HG03095 (cell line): ENCODE results near the gene C7.

Experiments
- ATAC-seq: cut with Tn5 transposase; IDR thresholded peaks from one replicate; pipeline ENCODE4 v1.9.1; 2021; ENCODE audit warnings: moderate library complexity; ENCODE audit not compliant: unreplicated experiment

The C7 gene

GRCh38 chr5:40915341-40915926 lies 6.1 kb downstream of the C7 start:
- no peak for ATAC-seq

GRCh38 chr5:40916226-40916625 lies 6.9 kb downstream of the C7 start:
- ATAC-seq, result no peak

- ATAC-seq, result no peak
Observed at GRCh38 chr5:40928886-40929448, 19.7 kb downstream of the C7 start.

GRCh38 chr5:40932766-40933165 lies 23.5 kb downstream of the C7 start:
- ATAC-seq, result no peak

- no peak for ATAC-seq
Observed at GRCh38 chr5:40937075-40937474, 27.8 kb downstream of the C7 start.

GRCh38 chr5:40939753-40940152 lies 30.5 kb downstream of the C7 start:
- ATAC-seq, result no peak

- ATAC-seq, result no peak
Observed at GRCh38 chr5:40945111-40945510, 35.8 kb downstream of the C7 start.

GRCh38 chr5:40955313-40955712 lies 46.0 kb downstream of the C7 start:
- ATAC-seq, result no peak

- no peak for ATAC-seq
Observed at GRCh38 chr5:40957048-40957447, 47.8 kb downstream of the C7 start.

GRCh38 chr5:40958811-40959210 lies 49.5 kb downstream of the C7 start:
- ATAC-seq, result no peak

GRCh38 chr5:40960037-40960436 lies 50.7 kb downstream of the C7 start:
- ATAC-seq, result no peak

GRCh38 chr5:40962207-40962955 lies 53.1 kb downstream of the C7 start:
- no peak for ATAC-seq

GRCh38 chr5:40972434-40972833 lies 63.1 kb downstream of the C7 start:
- ATAC-seq, result no peak

- no peak for ATAC-seq
Observed at GRCh38 chr5:40973364-40974004, 64.2 kb downstream of the C7 start.

GRCh38 chr5:40976041-40976440 lies 66.7 kb downstream of the C7 start:
- no peak for ATAC-seq

GRCh38 chr5:40976836-40977235 lies 67.5 kb downstream of the C7 start:
- no peak for ATAC-seq

GRCh38 chr5:40981420-40981819 lies 72.1 kb downstream of the C7 start:
- ATAC-seq, result no peak

GRCh38 chr5:40983781-40984180 lies 74.5 kb downstream of the C7 start:
- no peak for ATAC-seq

GRCh38 chr5:40984884-40985283 lies 75.6 kb downstream of the C7 start:
- no peak for ATAC-seq

- ATAC-seq, result no peak
Observed at GRCh38 chr5:40985501-40985900, 76.2 kb downstream of the C7 start.

GRCh38 chr5:40986666-40987065 lies 77.4 kb downstream of the C7 start:
- no peak for ATAC-seq

GRCh38 chr5:40987349-40987748 lies 78.1 kb downstream of the C7 start:
- ATAC-seq, result no peak
